ENCODE results near the gene RAMP2. TPM values are rescaled to one million over a fixed set of nuclear protein-coding genes. Genes with fewer than 3 reads are reported as not detected.
A peak's percentile ranks its signal among the peaks of the same experiment; 100 is the strongest.
"Not testable (repeated sequence)": the region's sequence is repeated elsewhere in the genome, so short reads cannot be mapped to it uniquely, and the experiment has no call there.

The RAMP2 gene
- polyA plus RNA-seq, 1 donor: 45.9 TPM

DNA sequence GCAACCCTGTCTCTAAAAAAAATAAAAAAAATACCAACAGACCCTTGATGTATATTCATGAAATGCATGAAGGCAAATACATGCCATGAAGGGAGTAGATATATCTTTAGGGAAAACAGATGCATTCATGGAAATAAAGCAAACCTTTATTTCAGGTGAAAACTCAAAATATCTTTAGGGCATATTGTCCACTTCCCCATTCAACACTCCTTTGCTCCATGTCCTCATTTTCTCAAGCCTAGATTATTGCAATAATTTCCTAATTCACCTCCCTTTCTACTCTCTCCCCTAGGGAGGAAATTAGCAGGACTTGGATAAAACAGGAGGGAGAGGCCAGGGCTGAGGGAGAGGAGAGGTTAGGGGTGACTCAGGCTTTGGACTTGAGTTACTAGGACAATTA lies 6.5 kb downstream of the RAMP2 start:
- H3K27ac ChIP-seq (ENCODE audit: low read length): no peak overlapping the region
- no peak overlapping the region for H3K4me3 ChIP-seq (ENCODE audit: low read length)
- no peaks in the 10 kb centered on the region for H3K9me3 ChIP-seq (ENCODE audit: control insufficient read depth, low read depth, low read length)
- no peaks in the 10 kb centered on the region for H3K36me3 ChIP-seq (ENCODE audit: control insufficient read depth, insufficient read depth, low read length)
- H3K4me1 ChIP-seq (ENCODE audit: control insufficient read depth, insufficient read depth, low read length): peaks cover 6% of the 10 kb centered on the region
- no peak for DNase-seq
- H3K27me3 ChIP-seq (ENCODE audit: control insufficient read depth, insufficient read depth, low read length): no peaks in the 10 kb centered on the region

DNA sequence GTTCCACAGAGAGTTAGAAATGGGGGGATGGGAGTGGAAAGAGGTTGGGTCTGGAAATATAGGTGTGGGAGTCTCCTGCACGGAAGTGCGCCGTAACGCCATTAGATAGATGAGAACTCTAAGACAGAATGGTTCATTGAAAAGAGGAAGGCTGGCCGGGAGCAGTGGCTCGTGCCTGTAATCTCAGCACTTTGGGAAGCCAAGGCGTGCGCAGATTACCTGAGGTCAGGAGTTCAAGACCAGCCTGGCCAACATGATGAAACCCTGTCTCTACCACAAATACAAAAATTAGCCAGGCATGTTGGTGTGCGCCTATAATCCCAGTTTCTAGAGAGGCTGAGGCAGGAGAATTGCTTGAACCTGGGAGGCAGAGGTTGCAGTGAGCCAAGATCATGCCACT lies 7.0 kb downstream of the RAMP2 start:
- not testable (repeated sequence) for H3K27ac ChIP-seq (ENCODE audit: low read length); H3K4me1 ChIP-seq (ENCODE audit: control insufficient read depth, insufficient read depth, low read length); H3K36me3 ChIP-seq (ENCODE audit: control insufficient read depth, insufficient read depth, low read length); H3K4me3 ChIP-seq (ENCODE audit: low read length); H3K9me3 ChIP-seq (ENCODE audit: control insufficient read depth, low read depth, low read length); H3K27me3 ChIP-seq (ENCODE audit: control insufficient read depth, insufficient read depth, low read length); DNase-seq
- no CpG with 5 or more reads among the region's 9 CpGs for WGBS (ENCODE audit: insufficient coverage, low lambda C conversion rate)

DNA sequence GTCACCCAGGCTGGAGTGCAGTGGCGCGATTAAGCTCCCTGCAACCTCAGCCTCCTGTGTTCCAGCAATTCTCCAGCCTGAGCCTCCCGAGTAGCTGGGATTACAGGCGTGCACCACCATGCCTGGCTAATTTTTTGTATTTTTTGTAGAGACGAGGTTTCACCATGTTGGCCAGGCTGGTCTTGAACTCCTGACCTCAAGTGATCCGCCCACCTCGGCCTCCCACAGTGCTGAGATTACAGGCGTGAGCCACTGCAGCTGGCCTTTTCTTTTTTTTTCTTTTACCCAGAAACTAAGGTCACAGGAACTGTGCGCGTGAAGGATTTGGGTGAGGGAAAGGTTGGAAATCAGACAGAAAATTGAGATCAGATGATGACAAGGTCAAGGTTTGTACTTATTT lies 8.9 kb downstream of the RAMP2 start:
- WGBS (ENCODE audit: insufficient coverage, low lambda C conversion rate): 100% methylated on average over 2 of the region's 10 CpGs
- peaks cover 10% of the 10 kb centered on the region for H3K4me1 ChIP-seq (ENCODE audit: control insufficient read depth, insufficient read depth, low read length)
- H3K4me3 ChIP-seq (ENCODE audit: low read length); H3K36me3 ChIP-seq (ENCODE audit: control insufficient read depth, insufficient read depth, low read length); DNase-seq; H3K27ac ChIP-seq (ENCODE audit: low read length); H3K9me3 ChIP-seq (ENCODE audit: control insufficient read depth, low read depth, low read length); H3K27me3 ChIP-seq (ENCODE audit: control insufficient read depth, insufficient read depth, low read length): not testable (repeated sequence)

DNA sequence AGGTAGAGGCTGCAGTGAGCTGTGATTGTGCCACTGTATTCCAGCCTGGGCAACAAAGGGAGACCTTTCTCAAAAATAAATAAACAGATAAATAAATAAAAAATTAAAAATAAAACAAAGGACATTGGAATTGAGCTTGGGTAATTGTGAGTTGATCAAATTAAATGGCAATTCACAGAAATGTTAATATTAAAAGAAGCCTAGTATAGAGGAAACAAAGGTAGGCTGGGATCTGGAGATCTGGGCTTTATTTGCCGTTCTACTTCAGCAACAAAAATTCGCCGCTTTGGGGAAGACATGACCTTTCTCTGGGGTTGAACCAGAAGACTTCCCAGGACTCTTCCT lies 11.9 kb downstream of the RAMP2 start:
- Histone ChIP-seq H3K36me3 (ENCODE audit: control insufficient read depth, insufficient read depth, low read length) (peaks cover 28% of the 10 kb centered on the region), H3K9me3 (ENCODE audit: control insufficient read depth, low read depth, low read length) (no peaks in the 10 kb centered on the region), H3K27me3 (ENCODE audit: control insufficient read depth, insufficient read depth, low read length) (no peaks in the 10 kb centered on the region), H3K4me3 (ENCODE audit: low read length) (peak overlapping the region; percentile 93), H3K4me1 (ENCODE audit: control insufficient read depth, insufficient read depth, low read length) (peaks cover 10% of the 10 kb centered on the region), H3K27ac (ENCODE audit: low read length) (peak overlapping the region; percentile 83)
- no peak for DNase-seq
- no CpG with 5 or more reads among the region's 3 CpGs for WGBS (ENCODE audit: insufficient coverage, low lambda C conversion rate)

DNA sequence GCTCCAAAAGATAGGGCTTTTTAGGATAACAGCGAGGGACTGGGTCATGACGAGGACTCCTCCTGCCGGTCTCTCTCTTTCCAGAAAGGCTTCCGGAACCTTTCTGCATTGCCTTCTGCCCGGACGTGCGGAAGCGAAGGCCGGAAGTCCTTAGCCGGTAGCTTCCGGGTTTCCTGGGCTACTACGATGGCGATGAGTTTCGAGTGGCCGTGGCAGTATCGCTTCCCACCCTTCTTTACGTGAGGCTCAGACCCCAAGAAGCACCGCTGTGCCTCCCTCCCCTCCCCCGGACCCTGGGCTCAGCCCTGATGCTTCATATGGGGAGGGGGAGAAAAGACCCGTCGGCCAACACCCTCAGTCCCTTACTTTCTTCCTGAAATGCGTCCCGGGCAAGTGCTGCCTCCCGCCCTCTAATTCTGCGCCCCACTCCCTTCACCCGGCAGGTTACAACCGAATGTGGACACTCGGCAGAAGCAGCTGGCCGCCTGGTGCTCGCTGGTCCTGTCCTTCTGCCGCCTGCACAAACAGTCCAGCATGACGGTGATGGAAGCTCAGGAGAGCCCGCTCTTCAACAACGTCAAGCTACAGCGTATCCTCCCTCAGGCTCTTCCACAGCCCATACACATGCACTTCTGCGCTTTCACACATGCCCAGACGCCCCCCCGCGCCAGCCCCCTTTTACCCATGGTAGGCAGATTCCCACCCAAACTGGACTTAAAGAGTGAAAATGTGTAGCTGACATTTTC lies 12.4 kb downstream of the RAMP2 start, which contains the start of gene VPS25:
TSS of gene VPS25 (plus strand) at position 160 of the 746 bp plus-strand sequence. CDS start at position 187, 27 bp downstream.
- Histone ChIP-seq H3K9me3 (ENCODE audit: control insufficient read depth, low read depth, low read length) (no peaks in the 10 kb centered on the region), H3K4me3 (ENCODE audit: low read length) (peak within 1 kb of the TSS; percentile 93), H3K4me1 (ENCODE audit: control insufficient read depth, insufficient read depth, low read length) (peaks cover 11% of the 10 kb centered on the region), H3K36me3 (ENCODE audit: control insufficient read depth, insufficient read depth, low read length) (peaks cover 32% of the 10 kb centered on the region), H3K27me3 (ENCODE audit: control insufficient read depth, insufficient read depth, low read length) (no peaks in the 10 kb centered on the region), H3K27ac (ENCODE audit: low read length) (peak within 1 kb of the TSS; percentile 83)
- DNase-seq: peak; percentile 78 to 84
- 0% methylated on average over 2 of the region's 39 CpGs for WGBS (ENCODE audit: insufficient coverage, low lambda C conversion rate)

DNA sequence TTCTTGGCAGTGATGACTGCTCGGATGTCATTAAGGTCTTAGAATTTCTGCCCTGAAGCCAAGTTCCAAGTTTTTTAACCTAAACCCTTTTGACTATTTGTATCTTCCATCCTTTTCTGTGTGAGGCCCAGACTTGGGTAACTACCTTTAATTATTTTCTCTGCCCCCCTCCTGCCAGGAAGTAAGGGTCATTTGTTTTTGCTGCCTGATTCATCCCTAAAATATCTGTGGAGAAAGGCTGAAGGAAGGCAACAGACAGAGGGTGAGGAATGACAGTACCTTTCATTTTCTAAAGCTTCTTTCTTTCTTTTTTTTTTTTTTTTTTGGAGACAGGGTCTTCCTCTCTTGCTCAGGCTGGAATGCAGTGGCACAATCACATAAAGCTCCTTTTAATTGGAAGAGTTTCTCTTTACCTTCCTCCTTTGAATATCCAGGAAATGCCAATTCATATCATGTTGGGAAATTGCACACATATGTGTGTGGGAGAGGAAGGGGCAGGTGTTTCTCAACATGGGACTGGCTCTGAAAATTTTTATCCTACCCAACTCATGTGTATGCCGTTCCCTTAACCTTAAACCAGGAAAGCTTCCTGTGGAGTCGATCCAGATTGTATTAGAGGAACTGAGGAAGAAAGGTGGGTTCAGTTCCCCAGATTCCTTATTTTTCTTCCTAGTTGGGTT lies 13.2 kb downstream of the RAMP2 start:
- H3K4me1 ChIP-seq (ENCODE audit: control insufficient read depth, insufficient read depth, low read length): peaks cover 17% of the 10 kb centered on the region
- no peak for DNase-seq
- peak overlapping the region; percentile 93 for H3K4me3 ChIP-seq (ENCODE audit: low read length)
- WGBS (ENCODE audit: insufficient coverage, low lambda C conversion rate): no CpG with 5 or more reads among the region's 3 CpGs
- H3K9me3 ChIP-seq (ENCODE audit: control insufficient read depth, low read depth, low read length): no peaks in the 10 kb centered on the region
- H3K27ac ChIP-seq (ENCODE audit: low read length): peak overlapping the region; percentile 83
- no peaks in the 10 kb centered on the region for H3K27me3 ChIP-seq (ENCODE audit: control insufficient read depth, insufficient read depth, low read length)
- H3K36me3 ChIP-seq (ENCODE audit: control insufficient read depth, insufficient read depth, low read length): peaks cover 39% of the 10 kb centered on the region

DNA sequence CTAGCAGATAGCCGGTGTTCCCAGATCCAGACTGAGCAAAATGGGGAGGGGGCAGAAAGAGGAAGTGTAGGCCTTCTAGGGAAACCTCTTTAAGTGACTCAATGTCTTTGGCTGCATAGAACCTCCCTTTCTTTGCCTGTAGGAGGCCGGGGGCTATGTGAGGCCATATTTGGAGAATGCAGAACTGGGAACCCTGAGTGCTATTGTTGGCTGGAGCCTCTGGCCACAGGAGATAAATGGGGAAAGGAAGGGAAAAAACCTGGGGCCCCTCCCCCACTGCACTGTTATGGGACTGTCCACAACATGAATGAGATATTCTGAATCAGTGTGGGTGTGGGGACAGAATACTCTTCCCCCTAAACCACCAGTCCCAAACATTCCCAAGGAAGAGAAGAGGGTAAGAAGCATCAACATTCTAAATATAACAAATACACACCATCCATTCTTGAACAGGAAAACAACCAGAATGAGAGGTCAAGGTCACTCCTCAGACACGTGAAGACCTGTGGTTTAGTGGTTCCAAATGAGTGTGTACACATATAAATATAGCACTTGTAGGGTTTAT lies 14.6 kb downstream of the RAMP2 start:
- Histone ChIP-seq H3K9me3 (ENCODE audit: control insufficient read depth, low read depth, low read length) (no peaks in the 10 kb centered on the region), H3K36me3 (ENCODE audit: control insufficient read depth, insufficient read depth, low read length) (peaks cover 41% of the 10 kb centered on the region), H3K27ac (ENCODE audit: low read length) (no peak overlapping the region), H3K4me3 (ENCODE audit: low read length) (no peak overlapping the region), H3K4me1 (ENCODE audit: control insufficient read depth, insufficient read depth, low read length) (peaks cover 23% of the 10 kb centered on the region), H3K27me3 (ENCODE audit: control insufficient read depth, insufficient read depth, low read length) (no peaks in the 10 kb centered on the region)
- no CpG with 5 or more reads among the region's 3 CpGs for WGBS (ENCODE audit: insufficient coverage, low lambda C conversion rate)
- DNase-seq: no peak

DNA sequence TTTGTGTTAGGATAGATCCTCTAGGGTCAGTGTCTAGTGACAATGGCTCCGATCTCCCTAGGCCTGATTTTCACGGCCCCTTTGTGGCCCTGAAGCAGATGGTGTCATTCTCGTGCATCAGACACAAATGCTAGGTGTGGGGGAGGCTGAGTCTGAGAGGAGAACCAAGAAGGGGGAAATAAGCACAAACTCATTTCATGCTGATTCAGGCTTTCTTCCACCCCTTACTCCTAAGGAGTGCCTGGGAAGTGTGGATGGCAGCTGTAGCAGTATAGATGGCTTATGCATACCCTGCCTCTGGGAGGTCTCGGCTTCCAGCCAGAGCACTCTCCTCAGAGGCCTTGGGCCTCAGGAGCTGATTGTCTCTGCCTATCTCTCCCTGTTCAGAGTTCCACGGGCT lies 17.5 kb downstream of the RAMP2 start:
- Histone ChIP-seq H3K27ac (ENCODE audit: low read length) (peak overlapping the region; percentile 74), H3K9me3 (ENCODE audit: control insufficient read depth, low read depth, low read length) (no peaks in the 10 kb centered on the region), H3K27me3 (ENCODE audit: control insufficient read depth, insufficient read depth, low read length) (peaks cover 28% of the 10 kb centered on the region), H3K4me1 (ENCODE audit: control insufficient read depth, insufficient read depth, low read length) (peaks cover 32% of the 10 kb centered on the region), H3K36me3 (ENCODE audit: control insufficient read depth, insufficient read depth, low read length) (peaks cover 41% of the 10 kb centered on the region), H3K4me3 (ENCODE audit: low read length) (no peak overlapping the region)
- WGBS (ENCODE audit: insufficient coverage, low lambda C conversion rate): no CpG with 5 or more reads among the region's 5 CpGs
- DNase-seq: no peak

DNA sequence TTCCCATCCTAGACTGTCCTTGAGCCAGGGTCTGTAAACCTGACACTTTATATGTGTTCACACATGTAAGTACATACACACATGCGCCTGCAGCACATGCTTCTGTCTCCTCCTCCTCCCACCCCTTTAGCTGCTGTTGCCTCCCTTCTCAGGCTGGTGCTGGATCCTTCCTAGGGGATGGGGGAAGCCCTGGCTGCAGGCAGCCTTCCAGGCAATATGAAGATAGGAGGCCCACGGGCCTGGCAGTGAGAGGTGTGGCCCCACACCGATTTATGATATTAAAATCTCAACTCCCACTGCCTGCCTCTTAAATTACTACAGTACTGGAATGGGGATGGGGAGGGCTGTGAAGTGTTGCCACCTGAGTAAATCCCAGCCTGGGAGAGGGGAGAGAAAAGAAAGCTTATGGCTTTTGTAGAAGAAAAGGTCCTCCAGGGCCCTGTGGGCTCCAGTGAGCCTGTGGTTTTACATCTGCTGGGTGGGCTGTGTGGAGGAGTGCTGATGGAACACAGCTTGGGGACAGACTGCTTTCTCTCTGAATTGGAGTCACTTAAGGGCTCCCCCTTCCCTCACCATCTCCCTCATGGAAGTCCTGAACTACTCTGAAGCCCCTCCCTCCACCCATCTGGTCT lies 18.4 kb downstream of the RAMP2 start:
- no peak for DNase-seq

More for the DNA sequence above, 18.4 kb downstream of the RAMP2 start:
- Histone ChIP-seq H3K9me3 (ENCODE audit: control insufficient read depth, low read depth, low read length) (no peaks in the 10 kb centered on the region), H3K4me1 (ENCODE audit: control insufficient read depth, insufficient read depth, low read length) (peaks cover 25% of the 10 kb centered on the region), H3K27ac (ENCODE audit: low read length) (peak overlapping the region; percentile 74), H3K4me3 (ENCODE audit: low read length) (no peak overlapping the region), H3K36me3 (ENCODE audit: control insufficient read depth, insufficient read depth, low read length) (peaks cover 44% of the 10 kb centered on the region), H3K27me3 (ENCODE audit: control insufficient read depth, insufficient read depth, low read length) (peaks cover 37% of the 10 kb centered on the region)
- WGBS (ENCODE audit: insufficient coverage, low lambda C conversion rate): no CpG with 5 or more reads among the region's 3 CpGs
